Measurements from ENCODE around the gene ARHGEF25. TPM values are rescaled to one million over a fixed set of nuclear protein-coding genes. Genes with fewer than 3 reads are reported as not detected.

ARHGEF25 gene
- total RNA-seq, 2 experiments from 2014 or later: 1.1 to 1.2 TPM

DNA sequence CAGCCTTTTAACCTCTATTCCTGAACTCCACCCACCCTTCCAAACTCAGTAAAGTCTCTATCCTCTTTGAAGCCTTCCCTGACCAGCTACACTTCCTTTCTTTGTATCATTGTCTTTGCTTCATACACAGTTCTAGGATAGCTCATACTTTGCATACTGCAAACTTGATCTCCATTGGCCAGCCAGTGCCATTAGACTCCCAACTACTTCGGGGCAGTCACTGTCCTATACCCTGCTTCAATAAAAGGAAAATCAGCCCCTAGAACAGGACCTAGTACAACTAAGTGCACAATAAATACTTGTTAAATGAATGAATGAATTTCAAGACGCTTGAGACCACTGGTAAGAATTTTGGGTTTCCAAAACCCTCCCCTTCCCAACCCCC, 20.8 kb upstream of the ARHGEF25 start:
- ChIA-PET CTCF (interaction anchor here (1.0 to 4.6 kb wide), 4 partner anchors 8 to 151 kb away, joined by 3 to 53 read pairs (median 6); partner anchors contain the start of gene ARHGEF25), POLR2A (interaction anchor here (1.1 to 4.2 kb wide), 6 partner anchors 9 to 29 kb away, joined by 4 to 21 read pairs (median 12); partner anchors contain the start of gene ARHGEF25)
- intact Hi-C loops (cut with micrococcal nuclease): loop anchor here (1.0 kb wide), 1 partner anchor 36 kb away; no protein-coding TSS in a partner anchor

DNA sequence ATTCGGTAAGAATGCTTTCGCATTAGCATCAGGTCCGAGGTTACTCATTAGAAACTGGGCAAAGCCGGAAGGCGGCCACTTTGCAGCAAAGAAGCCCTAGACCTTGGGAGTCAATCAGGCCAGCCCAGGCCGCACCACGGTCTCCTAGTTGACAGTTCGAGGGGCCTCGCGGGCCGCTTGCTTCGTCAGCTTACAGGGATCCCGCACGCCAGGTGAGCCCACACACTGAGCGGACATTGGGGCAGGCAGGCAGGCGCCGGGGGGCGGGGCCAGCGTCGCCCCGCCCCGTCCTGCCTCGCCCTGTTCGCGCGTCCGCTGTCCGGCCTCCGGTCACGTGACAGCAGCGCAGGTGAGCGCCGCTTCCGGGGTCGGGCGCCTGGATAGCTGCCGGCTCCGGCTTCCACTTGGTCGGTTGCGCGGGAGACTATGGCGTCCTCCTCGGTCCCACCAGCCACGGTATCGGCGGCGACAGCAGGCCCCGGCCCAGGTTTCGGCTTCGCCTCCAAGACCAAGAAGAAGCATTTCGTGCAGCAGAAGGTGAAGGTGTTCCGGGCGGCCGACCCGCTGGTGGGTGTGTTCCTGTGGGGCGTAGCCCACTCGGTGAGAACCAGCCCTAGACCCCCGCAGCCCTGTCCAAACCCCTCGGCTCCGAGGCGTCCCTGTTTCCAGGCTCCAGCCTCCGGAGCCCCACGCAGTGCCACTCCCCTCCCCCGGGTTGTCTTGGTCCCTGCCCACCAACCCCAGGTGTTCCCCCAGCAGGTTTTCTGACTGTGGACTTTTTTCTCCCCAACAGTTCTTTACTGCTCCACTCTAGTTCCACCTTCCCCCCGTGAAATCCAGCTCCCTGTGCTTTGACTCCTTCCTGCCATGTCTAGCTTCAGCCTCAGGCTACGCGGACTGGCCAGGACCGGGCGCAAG, 20.1 kb upstream of the ARHGEF25 start, which contains the start of gene PIP4K2C:
Gene PIP4K2C (plus strand): TSS at position 329 of the 918 bp plus-strand sequence. CDS start 98 bp downstream, at position 427.
- intact Hi-C loops (cut with micrococcal nuclease): loop anchor here (1.0 kb wide), 1 partner anchor 35 kb away; no protein-coding TSS in a partner anchor
- H3K4me3 Mint-ChIP-seq: peak within 1 kb of the TSS; percentile 79
- no peaks in the 10 kb centered on the region for H3K9me3 Mint-ChIP-seq
- CTCF ChIA-PET: interaction anchor here (0.9 to 4.6 kb wide), 7 partner anchors 8 to 151 kb away, joined by 3 to 53 read pairs (median 6); partner anchors contain the start of gene ARHGEF25
- peaks cover 6% of the 10 kb centered on the region for H3K36me3 Mint-ChIP-seq (ENCODE audit: low read depth)
- POLR2A ChIA-PET: interaction anchor here (0.7 to 4.2 kb wide), 9 partner anchors 9 to 99 kb away, joined by 3 to 21 read pairs (median 7); partner anchors contain the start of gene ARHGEF25
- no peaks in the 10 kb centered on the region for H3K27me3 Mint-ChIP-seq
- ATAC-seq (peak; percentile 97), DNase-seq (peak; percentile 85)
- peaks cover 24% of the 10 kb centered on the region for H3K4me1 Mint-ChIP-seq (ENCODE audit: low read depth)
- H3K27ac Mint-ChIP-seq: peak within 1 kb of the TSS; percentile 77
- TF ChIP-seq CTCF (IDR thresholded peaks at IDR 0.05): no peak

More for the DNA sequence above, 20.8 kb upstream of the ARHGEF25 start:
- DNase-seq (no peak), ATAC-seq (peak; percentile 1)
- peaks cover 3% of the 10 kb centered on the region for H3K36me3 Mint-ChIP-seq (ENCODE audit: low read depth)
- no peaks in the 10 kb centered on the region for H3K9me3 Mint-ChIP-seq
- peak overlapping the region; percentile 77 for H3K27ac Mint-ChIP-seq
- peaks cover 24% of the 10 kb centered on the region for H3K4me1 Mint-ChIP-seq (ENCODE audit: low read depth)
- no peak for TF ChIP-seq CTCF (IDR thresholded peaks at IDR 0.05)
- H3K27me3 Mint-ChIP-seq: no peaks in the 10 kb centered on the region
- H3K4me3 Mint-ChIP-seq: peak overlapping the region; percentile 79

- peaks cover 24% of the 10 kb centered on the region for H3K4me1 Mint-ChIP-seq (ENCODE audit: low read depth)
- peak overlapping the region; percentile 79 for H3K4me3 Mint-ChIP-seq
- H3K9me3 Mint-ChIP-seq: no peaks in the 10 kb centered on the region
- H3K27me3 Mint-ChIP-seq: no peaks in the 10 kb centered on the region
- intact Hi-C loops (cut with micrococcal nuclease): no loop called here
- DNase-seq (no peak), ATAC-seq (no peak)
- ChIA-PET POLR2A (interaction anchor here (0.8 to 4.2 kb wide), 7 partner anchors 8 to 28 kb away, joined by 3 to 21 read pairs (median 11); partner anchors contain the start of gene ARHGEF25), CTCF (interaction anchor here (0.9 to 4.6 kb wide), 5 partner anchors 8 to 30 kb away, joined by 3 to 53 read pairs (median 6); partner anchors contain the start of gene ARHGEF25)
- H3K36me3 Mint-ChIP-seq (ENCODE audit: low read depth): peaks cover 6% of the 10 kb centered on the region
- TF ChIP-seq CTCF (IDR thresholded peaks at IDR 0.05): no peak
- peak overlapping the region; percentile 73 for H3K27ac Mint-ChIP-seq
Measured at GRCh38 chr12:57591782-57592325, 19.4 kb upstream of the ARHGEF25 start.

- POLR2A ChIA-PET: interaction anchor here (1.1 to 4.2 kb wide), 5 partner anchors 13 to 27 kb away, joined by 3 to 21 read pairs (median 13); partner anchors contain the start of gene ARHGEF25
- Mint-ChIP-seq H3K27ac (no peak overlapping the region), H3K27me3 (no peaks in the 10 kb centered on the region), H3K4me3 (peak overlapping the region; percentile 79), H3K9me3 (no peaks in the 10 kb centered on the region), H3K36me3 (ENCODE audit: low read depth) (peaks cover 6% of the 10 kb centered on the region), H3K4me1 (ENCODE audit: low read depth) (peaks cover 24% of the 10 kb centered on the region)
- DNase-seq (no peak), ATAC-seq (no peak)
- intact Hi-C loops (cut with micrococcal nuclease): no loop called here
- CTCF ChIA-PET: interaction anchor here (1.3 to 4.6 kb wide), 6 partner anchors 8 to 28 kb away, joined by 4 to 53 read pairs (median 6); partner anchors contain the start of gene ARHGEF25
- TF ChIP-seq CTCF (IDR thresholded peaks at IDR 0.05): no peak
Measured at GRCh38 chr12:57592551-57593165, 18.6 kb upstream of the ARHGEF25 start.

Measured in activated CD8-positive, alpha-beta T cell treated with anti-CD3 and anti-CD28 coated beads for 36 hours (primary cell).